Fibroblast of pulmonary artery (primary cell): ENCODE results near the gene OMA1.

ENCODE experiments used
- DNase-seq: peaks from one replicate; pipeline ENCODE4 v3.0.0-alpha.2; 2010; ENCODE audit warnings: low read depth
- H3K4me3 ChIP-seq: replicated peaks from 2 replicates; pipeline ENCODE4 v1.5.1; 2011; ENCODE audit warnings: low read depth, mild to moderate bottlenecking, control low read depth, low read length, moderate library complexity
- TF ChIP-seq, protein P1 (sequence below): IDR thresholded peaks from 2 replicates; pipeline ENCODE4 v1.5.1; 2011; ENCODE audit warnings: mild to moderate bottlenecking, control low read depth, low read length, inconsistent platforms; ENCODE audit errors: missing control alignments

OMA1 gene

DNA sequence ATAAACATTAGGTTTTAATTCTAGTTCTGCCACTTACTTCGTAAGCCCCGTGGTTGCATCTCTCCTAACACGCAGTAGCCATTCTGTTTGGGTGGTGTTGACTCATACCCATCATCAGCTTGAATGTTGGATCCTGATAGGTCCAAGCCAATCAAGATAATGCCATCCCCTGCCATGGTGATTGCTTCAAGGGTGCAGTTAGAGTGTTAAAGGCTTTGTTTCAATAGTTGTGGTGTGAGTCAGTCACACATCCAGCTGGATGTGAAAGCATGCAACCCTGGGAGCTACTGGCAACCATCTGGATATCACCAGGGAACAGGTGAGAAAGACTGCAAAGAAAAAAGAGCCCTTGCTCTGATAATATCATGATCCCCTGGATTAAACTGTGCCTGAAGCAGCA, 69.1 kb downstream of the OMA1 start:
- H3K4me3 ChIP-seq, result no peak overlapping the region
- no peak for DNase-seq
- TF ChIP-seq, protein P1, sequence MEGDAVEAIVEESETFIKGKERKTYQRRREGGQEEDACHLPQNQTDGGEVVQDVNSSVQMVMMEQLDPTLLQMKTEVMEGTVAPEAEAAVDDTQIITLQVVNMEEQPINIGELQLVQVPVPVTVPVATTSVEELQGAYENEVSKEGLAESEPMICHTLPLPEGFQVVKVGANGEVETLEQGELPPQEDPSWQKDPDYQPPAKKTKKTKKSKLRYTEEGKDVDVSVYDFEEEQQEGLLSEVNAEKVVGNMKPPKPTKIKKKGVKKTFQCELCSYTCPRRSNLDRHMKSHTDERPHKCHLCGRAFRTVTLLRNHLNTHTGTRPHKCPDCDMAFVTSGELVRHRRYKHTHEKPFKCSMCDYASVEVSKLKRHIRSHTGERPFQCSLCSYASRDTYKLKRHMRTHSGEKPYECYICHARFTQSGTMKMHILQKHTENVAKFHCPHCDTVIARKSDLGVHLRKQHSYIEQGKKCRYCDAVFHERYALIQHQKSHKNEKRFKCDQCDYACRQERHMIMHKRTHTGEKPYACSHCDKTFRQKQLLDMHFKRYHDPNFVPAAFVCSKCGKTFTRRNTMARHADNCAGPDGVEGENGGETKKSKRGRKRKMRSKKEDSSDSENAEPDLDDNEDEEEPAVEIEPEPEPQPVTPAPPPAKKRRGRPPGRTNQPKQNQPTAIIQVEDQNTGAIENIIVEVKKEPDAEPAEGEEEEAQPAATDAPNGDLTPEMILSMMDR, result no peak

DNA sequence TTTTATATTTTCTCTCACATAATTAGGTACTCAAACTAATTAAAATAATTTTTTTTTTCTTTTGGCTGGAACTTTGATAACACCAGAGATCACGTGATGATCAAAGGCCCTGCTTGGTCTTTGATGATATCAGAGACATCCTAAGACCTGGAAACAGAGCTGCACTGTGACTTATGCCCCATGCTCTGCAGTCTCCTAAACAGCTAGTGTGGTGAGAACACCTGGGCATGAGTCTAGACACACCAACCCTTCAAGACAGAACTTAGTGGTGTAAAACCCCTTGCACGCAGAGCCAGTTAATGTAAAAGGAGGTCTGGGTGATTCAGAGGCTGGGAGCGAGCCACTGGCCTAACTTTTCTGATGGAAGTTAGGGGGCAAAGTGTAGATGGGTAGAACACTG, 70.3 kb downstream of the OMA1 start:
- no peak for DNase-seq
- no peak overlapping the region for H3K4me3 ChIP-seq
- TF ChIP-seq, protein P1, result no peak

DNA sequence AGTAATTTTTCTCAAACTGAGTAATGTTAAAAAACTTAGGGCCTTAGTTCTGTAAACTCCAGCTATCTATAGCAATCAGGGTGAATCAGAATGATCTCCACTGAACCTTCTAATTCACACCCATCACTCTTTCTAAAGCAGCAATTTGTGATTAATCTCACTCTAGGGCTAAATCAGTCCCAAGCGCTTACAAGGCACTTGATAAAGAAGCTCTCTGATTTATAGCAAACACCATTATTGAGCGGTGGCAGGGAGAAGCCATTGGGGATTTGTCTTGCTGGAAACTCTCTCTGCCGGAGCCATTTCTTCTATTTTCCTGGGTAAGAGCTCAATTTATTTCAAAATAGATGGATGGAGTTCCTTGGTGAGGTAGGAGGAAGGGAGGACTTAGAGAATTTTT, 77.0 kb downstream of the OMA1 start:
- TF ChIP-seq, protein P1, result no peak
- H3K4me3 ChIP-seq, result no peak overlapping the region
- DNase-seq, result no peak

DNA sequence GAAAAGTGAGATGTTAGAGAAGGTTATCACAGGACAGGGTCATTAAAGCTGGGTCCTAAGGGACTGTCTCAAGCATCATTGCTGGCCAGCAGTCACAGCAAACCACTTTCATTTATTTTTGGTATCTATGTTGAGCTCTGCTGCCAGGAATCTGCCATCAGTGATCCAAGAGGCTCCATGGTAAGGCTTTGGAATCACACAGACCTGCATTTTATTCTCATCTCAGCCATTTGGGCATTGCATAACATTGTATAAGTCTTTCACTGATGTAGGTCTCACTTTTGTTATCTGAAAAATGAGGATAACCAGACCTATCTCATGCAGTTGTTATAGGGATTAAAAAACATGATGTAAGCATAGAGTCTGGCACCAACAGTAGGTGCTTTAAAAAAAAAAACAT, 77.5 kb downstream of the OMA1 start:
- TF ChIP-seq, protein P1, result no peak
- DNase-seq, result peak; percentile 11
- H3K4me3 ChIP-seq, result no peak overlapping the region

DNA sequence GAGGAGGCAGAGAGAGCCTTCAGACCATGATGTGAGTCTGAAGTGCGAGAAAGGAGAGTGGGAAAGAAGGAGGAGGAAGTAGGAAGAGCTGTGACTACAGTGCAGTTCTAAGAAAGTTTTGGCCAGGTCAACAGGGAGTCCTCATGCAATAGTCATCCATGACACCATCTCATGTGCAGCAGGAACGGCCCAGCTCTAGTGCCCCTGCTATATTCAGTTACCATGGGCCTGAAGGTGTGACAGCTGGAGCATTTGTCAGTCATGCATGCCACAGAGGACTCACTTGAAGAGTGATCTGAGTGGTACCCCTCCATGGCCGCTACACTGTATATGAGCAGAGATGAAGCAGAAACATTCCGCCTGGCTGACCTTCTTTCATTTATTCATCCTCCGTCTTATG, 77.9 kb downstream of the OMA1 start:
- DNase-seq, result no peak
- no peak overlapping the region for H3K4me3 ChIP-seq
- TF ChIP-seq, protein P1, result no peak

DNA sequence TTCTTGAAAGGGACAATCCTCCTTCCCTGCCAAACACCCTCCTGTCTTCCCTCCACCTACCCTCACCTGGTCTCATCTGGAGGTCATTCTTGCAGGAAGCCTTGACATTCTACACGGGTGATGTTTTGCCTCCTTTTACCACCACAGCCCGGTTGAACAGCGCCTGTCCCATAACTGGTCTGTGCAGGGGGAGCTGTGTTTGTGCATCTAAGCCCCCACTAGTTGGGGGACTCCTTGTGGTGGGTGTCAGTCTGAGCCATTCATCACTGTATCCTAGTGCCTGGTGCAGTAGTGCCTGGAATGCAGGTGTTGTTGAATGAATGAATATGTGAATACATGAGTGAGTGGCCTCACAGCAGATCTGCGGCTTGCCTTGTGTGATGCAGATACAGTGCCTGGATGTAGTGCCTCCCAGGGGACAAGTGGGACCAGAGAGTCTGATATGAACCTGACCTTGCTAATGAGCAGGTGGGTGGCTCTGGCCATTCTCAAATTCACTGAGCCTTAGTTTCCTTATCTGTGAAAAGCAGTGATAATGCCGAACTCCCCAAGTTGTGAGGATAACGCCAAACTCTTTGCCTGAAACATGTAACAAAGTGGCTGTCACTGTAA, 79.8 kb downstream of the OMA1 start:
- TF ChIP-seq, protein P1, result no peak
- no peak overlapping the region for H3K4me3 ChIP-seq
- DNase-seq, result no peak
